ENCODE measurements around the gene ZNF205. TPM values are rescaled to one million over a fixed set of nuclear protein-coding genes. Genes with fewer than 3 reads are reported as not detected.
"Not testable (repeated sequence)": the region's sequence is repeated elsewhere in the genome, so short reads cannot be mapped to it uniquely, and the experiment has no call there.

Gene ZNF205
- total RNA-seq, 1 donor from 2014 or later = 15.2 TPM

DNA sequence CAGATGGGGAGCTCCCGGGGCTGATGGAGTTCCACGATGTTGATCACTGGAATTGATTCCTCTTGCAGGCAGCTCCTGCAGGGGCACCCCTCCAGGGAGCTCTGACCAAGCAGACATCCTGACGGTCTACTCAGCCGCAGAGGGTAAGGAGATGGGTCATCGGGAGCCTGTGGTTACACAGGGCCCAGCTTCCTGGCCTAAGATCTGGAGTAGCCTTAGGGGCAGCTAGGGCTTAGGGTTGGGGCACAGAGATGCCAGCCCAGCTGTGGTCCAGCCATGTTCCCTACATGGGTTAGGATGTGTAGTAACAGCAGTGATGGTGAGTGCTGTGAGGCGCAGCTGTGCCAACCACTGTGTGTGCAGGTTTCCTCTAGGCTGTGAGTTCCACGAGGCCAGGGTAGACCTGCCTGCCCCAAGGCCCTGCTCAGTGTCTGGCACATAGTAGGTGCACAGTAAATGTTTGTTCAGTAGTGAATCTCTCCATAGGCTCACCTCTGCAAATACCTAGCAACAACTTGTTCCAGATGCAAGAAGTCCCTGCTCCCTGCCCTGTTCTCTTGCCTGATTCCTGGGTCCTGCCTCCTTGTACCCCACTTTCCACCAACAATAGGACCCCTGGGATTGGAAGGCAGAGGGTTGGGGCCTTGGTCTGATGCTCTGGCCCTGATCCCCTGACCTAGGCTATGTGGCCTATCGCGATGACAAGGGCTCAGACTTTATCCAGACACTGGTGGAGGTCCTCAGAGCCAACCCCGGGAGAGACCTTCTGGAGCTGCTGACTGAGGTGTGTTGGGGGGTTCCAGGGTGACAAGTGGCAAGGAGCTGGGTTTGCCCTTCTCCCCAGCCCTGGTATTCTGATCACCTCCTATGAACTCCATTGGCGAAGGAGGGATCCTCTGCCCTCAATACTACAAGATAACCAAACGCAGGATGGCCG is 36.1 kb downstream of the ZNF205 start:
- no peak for DNase-seq (ENCODE audit: low read depth)

DNA sequence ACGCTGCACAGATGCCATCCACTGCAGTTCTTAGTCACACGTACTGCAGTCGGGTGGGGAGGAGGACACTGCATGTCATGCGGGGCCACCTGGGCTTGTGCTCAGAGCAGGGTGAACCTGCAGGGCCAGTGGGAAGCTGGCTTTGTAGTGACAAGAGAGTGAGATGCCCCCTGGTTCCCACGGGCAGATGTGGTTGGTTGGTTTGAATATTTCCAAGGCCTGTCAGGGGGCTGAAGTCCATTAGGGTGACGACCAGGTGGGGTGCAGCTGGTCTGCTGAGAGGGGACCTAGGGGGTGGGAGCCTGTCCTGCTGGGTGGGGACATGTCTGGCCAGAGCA is 36.8 kb downstream of the ZNF205 start:
- DNase-seq (ENCODE audit: low read depth) = no peak

DNA sequence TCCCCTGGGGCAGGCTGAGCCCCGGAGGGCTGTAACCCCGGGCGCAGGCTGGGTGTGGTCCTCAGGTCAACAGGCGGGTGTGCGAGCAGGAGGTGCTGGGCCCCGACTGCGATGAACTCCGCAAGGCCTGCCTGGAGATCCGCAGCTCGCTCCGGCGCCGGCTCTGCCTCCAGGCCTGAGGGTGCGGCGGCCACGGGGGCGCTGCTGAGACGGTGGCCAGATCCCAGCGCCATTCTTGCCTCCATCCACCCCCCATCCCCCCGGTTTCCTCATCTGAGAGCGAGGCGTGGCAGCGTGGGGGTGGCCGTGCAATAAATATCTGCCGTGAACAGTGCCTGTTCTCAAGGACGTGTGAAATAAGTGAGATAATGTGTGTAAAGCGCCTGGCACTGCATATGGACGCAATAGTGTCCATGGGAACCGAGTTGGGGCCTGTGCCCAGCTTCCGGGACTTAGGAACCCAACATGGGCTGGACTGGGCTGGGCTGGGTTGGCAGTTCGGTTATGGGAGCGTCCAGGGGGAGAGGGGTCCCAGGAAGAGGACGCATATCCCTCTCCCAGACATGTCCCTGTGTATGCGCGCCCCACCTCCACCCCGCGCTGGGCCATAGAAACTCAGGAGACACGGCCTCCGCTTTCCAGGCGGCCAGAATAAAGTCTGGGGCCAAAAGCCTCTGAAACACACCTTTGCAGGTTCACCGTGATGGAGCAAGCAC is 37.4 kb downstream of the ZNF205 start:
- no peak for DNase-seq (ENCODE audit: low read depth)

DNA sequence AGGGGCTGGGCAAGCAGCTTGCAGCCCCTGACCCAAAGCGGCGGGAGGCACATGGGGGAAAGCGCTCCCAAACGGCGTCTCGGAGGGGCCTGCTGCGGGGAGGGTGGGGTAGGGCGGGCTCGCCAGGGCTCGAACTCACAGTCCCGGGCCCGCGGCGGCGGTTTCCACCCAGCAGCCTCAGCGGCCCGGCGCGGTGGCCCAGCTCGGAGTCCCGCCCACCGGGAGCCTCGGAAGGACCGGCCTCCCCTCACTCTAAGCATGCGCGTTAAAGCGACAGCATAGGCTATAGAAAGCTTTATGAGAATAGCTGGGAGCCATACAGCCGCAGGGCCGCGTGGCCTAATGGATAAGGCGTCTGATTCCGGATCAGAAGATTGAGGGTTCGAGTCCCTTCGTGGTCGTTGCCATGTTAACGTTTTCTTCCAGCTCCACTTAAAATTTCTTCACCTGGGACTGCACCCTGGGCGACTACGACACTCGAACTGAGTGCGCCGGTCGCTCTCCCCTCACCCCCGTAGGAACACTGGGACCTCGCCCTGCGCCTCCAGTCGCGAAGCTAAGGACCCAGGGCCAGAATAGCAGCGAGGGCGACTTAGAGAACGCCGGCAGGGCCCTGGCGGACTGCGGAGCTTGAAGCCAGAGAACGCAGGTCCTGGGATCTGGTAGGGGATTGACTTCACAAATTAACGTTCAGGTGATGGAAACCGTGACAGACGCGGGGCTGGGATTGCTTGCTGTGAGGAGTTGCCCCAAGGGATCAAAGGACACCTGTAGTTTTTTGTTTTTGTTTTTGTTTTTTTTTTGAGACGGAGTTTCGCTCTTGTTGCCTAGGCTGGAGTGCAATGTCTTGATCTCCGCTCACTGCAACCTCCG is 38.2 kb downstream of the ZNF205 start:
- peak; percentile 85 for DNase-seq (ENCODE audit: low read depth)

DNA sequence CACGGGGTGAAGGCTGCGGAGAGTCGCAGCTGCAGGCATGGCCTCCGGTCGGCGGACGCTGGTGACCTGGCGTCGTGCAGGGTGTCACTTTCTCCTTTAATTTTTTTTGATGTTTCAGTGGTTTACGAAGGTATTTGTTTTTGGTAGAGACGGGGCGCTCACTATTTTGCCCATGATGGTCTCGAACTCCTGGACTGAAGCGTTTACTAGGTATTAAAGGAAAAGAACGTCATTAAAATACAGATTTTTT is 39.6 kb downstream of the ZNF205 start:
- DNase-seq (ENCODE audit: low read depth) = no peak

DNA sequence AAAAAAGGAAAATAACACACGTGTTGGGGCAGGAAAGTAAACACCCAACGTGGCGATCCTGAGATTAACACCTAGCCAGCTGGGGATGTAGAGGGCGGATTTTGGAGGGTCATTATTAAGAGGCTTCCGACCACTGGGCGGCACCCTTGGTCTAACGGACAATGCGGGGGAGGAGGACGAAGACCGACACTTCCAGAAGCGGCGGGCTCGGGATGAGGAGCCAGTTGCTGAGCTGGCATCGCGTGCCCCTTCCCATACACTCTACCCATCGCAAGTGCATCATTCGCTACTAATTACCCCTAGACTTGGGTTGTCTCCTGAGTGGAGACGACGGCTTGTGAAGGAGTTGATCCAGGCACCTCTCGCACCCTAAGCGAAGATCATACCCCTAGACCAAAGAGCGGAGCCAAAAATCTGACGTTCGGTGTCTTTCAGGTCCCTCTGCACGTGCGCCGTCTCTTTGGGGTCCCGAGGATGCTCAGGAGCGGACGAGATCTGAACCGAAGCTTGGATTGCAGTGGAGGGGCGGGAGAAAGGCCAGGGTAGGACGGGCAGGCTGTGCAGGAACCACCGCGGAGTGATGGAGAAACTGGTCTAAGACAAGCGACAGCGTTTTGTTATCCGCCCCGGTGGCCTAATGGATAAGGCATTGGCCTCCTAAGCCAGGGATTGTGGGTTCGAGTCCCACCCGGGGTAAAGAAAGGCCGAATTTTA is 40.0 kb downstream of the ZNF205 start:
- peak; percentile 77 for DNase-seq (ENCODE audit: low read depth)

DNA sequence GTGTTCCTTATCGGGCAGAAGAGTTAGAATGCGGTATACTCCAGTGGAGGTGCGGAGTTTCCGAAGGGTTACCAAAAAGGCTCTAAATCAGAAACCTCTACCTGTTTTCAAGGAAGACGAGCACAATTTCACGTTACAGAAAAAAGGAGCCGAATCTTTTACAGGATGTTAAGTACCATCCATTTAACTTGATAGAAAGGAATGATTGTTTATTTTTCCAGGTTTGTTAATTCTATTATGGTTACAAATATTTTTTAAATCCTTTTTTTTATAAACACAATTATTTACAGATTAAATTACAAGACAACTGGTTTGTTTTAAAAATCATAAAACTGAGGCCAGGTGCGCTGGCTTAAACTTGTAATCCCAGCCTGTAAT is 40.6 kb downstream of the ZNF205 start:
- DNase-seq (ENCODE audit: low read depth) = no peak

DNA sequence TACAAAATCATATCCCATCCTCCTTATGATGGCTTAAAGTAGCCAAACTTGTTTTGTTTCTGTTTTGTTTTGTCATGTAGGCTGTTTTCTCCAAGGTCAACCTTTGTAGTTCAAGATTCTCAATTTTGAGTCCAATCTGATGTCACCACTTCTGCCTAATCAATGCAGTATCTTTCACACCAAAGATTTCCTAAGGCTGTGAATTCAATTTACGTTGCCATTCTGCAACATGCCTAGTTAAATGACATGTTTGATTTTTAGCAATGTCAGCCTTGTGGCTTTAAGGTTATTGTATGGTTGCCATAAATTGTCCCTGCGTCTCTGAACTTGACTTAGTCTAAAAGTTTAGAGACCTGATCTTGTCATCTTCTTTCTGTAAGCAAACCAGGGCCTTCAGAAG is 42.8 kb downstream of the ZNF205 start:
- DNase-seq (ENCODE audit: low read depth) = no peak

DNA sequence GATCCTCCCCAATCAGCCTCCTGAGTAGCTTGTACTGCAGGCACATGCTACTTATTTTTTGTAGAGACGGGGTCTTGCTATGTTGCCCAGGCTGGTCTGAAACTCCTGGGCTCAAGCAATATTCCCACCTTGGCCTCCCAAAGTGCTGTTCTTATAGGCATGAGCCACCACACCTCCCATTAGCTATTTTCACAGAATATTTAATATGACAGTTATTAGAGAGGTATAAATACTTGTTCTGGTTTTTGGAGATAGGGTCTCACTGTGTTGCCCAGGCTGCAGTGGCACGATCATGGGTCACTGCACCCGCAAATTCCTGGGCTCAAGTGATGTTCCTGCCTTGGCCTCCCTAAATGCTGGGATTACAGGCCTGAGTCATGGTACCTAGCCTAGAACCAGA is 43.6 kb downstream of the ZNF205 start:
- no peak for DNase-seq (ENCODE audit: low read depth)

DNA sequence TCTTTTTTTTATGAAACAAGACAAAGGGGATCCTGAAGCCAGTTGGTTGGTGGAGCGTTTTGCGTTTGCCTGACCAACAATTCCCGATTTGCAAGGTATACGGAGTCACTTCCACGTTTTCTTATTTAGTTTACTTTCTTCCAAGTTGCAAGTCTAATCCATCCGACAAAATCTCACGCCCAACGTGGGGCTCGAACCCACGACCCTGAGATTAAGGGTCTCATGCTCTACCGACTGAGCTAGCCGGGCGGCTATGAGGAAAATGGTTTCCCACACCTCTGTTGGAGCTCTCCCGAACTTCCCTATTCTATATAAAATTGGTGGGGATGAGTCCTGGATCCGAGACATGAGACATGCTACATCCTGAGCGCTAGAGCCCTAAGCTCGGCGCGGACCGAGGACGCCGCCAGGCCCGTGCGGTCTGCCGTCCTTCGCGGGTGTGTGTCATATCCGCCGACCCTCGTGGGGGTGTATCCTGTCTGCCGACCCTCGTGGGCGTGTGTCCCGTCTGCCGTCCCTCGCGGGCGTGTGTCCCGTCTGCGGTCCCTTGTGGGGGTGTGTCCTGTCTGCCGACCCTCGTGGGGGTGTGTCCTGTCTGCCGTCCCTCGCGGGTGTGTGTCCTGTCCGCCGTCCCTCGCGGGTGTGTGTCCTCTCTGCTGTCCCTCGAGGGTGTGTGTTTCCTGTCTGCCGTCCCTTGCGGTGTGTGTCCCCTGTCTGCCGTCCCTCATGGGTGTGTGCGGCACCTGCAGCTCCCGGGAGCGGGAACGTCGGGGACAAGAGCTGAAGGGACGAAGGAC is 45.0 kb downstream of the ZNF205 start:
- peak; percentile 87 for DNase-seq (ENCODE audit: low read depth)

DNA sequence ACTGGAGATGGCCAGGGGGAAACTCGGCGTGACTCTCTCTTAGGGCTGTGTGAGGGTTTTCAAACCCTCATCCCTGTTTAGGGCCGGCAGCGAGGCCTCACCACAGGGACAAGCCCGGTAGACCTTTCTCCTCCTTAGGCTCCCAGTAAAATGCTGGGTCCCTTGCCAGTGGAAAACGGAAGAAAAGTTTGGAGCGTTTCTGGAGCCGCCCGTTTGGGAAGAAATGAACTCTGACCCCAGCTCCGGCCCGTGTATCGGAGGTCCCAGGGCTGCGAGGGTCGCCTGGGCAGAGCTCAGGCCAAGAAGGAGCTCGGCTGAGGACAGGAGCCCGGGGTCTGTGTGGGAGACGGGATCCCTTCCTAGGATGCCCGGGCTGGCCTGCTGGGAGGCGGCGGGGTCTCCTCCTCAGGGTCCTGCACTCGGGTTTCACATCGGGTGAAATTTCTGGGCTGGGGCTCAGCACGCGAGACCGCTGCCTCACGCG is 45.7 kb downstream of the ZNF205 start:
- no peak for DNase-seq (ENCODE audit: low read depth)

DNA sequence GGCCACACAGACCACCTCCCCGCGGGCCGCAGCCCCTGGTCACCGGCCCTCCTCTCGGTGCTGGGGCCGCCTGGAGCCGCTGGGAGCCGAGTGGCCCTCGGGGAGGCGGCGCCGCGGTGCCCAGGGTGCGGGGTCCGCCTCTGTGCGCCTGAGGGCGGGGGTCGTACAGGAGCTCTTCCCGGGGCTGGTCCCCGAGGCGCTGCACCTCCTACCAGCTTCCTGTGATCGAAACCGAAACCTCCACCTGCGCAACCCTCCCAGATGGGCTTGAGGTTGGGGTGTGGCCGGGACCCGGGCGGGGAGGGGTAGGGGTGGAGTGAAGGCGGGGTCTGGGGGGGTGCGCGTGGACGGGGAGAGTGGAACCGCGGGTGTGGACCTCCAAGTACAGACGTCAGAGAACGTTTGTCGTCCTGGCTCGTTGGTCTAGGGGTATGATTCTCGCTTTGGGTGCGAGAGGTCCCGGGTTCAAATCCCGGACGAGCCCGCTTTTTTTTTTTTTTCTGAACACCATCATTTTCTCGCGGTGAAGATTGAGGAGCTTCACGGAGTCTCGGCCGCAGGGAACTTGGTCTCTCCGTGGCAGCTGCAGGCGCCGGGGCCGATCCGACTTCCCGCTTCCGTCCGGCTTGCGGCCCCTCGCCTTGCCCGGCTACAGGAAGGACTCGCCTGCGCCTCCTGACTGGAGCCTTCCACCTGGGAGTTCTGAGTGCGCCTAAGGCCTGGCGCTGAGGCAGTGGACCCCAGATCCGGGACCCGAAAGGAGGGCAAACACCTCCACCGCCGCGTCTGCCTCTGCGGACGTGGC is 46.3 kb downstream of the ZNF205 start:
- peak; percentile 74 for DNase-seq (ENCODE audit: low read depth)

DNA sequence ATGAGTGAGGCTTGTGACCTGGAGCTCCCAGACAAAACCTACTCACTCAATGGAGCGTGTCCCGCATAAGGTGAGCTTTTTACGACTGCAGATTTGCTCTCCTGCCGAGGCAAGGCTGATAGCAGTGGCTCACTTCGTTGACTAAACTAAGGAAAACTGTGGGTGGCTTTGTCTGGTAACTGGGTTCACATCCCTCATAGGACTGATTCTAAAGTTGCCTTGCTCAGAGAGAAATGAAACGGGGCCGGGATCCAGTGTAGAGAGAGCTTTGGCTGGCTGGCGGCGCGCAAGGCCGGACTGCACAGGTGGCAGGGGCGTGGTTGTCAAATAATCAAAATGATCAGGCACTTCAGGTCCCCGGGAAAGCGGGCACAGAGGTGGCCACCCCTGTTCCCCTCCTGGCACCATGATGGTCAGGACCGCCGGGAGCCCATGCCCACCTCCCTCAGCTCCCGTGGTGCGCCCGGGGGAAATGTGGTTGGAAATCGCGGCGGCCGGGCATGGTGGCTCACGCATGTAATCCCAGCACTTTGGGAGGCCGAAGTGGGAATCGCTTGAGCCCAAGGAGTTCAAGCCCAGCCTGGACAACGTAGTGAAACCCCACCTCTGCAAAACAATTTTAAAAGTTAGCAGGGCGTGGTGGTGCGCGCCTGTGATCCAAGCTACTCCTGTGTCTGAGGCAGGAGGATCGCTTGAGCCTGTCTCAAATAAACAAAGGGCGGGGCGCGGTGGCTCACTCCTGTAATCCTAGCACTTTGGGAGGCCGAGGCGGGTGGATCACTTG is 49.0 kb downstream of the ZNF205 start:
- DNase-seq (ENCODE audit: low read depth) = no peak

DNA sequence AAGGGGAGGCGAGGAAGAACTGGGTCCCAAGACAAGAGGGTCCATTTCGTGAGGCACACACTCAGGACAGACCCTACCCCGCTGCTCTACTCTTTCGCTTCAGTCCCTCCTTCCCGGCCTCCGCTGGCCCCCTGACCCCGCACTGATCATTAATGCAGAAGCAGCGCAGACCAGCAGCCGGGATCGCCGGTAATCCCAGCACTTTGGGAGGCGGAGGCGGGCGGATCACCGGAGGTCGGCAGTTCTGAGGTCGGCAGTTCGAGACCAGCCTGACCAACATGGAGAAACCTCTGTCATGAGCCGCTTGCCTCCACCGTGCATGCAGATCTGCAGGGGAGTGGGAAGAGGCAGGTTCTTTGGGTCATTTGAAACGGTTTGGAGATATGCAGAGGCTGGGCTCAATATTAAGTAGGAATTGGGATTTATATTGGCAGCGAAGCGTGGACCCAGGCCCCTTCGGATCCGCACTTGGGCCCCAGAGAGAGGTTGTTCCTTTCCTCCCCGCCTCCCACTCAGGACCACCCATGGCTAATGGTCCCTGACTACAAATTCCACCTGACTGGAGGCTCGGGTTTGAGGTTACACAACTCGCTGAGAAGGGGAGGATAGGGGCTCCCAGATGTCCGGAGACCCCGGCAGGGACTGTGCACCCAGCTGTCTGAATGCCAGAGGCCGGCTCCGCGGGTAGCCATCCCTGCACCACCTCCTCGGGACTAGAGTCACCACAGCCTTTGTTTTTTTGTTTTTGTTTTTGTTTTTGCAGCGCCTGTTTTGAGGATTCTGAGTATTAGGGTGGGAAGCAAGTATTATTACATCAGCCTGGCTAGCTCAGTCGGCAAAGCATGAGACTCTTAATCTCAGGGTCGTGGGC is 52.0 kb downstream of the ZNF205 start:
- DNase-seq (ENCODE audit: low read depth) = no peak

DNA sequence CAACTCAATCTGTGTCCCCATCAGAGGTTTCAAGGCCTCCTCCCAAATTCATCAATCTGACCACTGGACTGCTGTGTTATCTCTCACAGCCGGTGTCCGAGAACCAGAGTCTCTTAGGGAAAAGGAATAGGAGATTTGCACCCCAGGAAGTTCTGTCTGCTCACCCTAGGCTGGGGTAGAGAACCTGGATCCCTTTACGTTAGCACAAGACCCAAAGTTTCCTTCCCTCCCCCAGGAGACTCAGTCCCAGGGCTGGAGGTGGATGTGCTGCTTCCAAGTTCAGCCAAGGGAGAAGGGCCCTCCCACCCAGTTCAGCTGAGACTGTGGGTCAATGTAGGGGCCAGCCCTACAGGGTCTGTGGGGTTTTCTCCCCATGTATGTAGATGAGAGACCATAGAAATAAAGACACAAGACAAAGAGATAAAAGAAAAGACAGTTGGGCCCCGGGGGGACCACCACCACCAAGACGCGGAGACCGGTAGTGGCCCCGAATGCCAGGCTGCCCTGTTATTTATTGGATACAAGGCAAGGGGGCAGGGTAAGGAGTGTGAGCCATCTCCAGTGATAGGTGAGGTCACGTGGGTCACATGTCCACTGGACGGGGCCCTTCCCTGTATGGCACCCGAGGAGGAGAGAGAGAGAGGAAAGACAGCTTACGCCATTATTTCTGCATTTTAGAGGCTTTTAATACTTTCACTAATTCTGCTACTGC is 52.9 kb downstream of the ZNF205 start:
- no peak for DNase-seq (ENCODE audit: low read depth)

DNA sequence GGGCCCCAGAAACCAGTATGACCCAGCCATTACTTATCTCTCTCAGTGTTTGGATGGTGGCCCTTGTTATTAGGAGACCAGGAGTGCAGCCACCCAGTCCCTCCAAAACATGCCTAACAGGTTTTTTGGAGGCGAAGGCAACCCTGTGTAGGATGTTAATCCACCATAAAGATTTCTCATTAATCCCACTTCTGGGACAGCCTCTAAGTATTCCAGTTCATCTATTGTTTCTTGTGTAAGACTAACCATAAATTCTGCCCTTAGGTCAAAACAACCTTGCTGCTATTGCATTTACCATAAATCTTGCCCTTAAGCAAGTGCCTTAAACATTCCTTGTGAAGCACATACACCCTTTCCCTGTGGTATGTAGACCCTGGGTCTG is 54.1 kb downstream of the ZNF205 start:
- DNase-seq (ENCODE audit: low read depth) = no peak

DNA sequence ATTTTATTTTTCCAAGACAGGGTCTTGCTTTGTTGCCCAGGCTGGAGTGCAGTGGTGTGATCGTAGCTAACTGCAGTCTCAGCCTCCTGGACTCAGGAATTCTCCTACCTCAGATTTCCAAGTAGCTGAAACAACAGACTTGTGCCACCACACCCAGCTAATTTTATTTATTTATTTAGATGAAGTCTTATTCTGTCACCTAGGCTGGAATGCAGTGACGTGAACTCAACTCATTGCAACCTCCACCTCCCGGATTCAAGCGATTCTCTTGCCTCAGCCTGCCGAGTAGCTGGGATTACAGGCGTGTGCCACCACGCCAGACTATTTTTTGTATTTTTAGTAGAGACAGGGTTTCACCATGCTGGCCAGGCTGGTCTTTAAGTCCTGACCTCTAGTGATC is 56.3 kb downstream of the ZNF205 start:
- DNase-seq (ENCODE audit: low read depth) = not testable (repeated sequence)
